ENCODE measurements around the gene TMEM184B. TPM values are rescaled to one million over a fixed set of nuclear protein-coding genes. Genes with fewer than 3 reads are reported as not detected.
A peak's percentile ranks its signal among the peaks of the same experiment; 100 is the strongest.

TMEM184B gene
- total RNA-seq (2021; fragmentation: NEBNext Ultra II Directional; extraction: Animal tissue kit (Norgen Biotek cat#: 25700)) (79.9 and 81.0 TPM in 2 replicates), polyA plus RNA-seq (2011; rRNA removed) (41.6 and 70.6 TPM in 2 replicates), polyA minus RNA-seq (2011; rRNA and poly(A)+ RNA removed) (31.7 and 53.2 TPM in 2 replicates)
- polyA plus RNA-seq (2011; cell fraction: cytosol; rRNA removed): 29.5 TPM
- 55.9 TPM for polyA plus RNA-seq (2011; cell fraction: nucleus; rRNA removed)
- polyA plus RNA-seq (2012, experiment 1 of 2): 34.1 to 60.3 TPM (median 56.8 TPM) in 4 replicates
- 49.3 TPM for polyA plus RNA-seq (2012, experiment 2 of 2)
- 57.6 TPM for polyA plus RNA-seq (2013, experiment 1 of 2)
- 64.6 TPM for polyA plus RNA-seq (2013, experiment 2 of 2)
- 60.0 TPM for polyA minus RNA-seq (2011; cell fraction: cytosol; rRNA and poly(A)+ RNA removed)
- 32.2 TPM for polyA minus RNA-seq (2011; cell fraction: nucleus; rRNA and poly(A)+ RNA removed)
- long read RNA-seq, experiment 1, full-length matches to known transcripts: 73 of 91 reads
- long read RNA-seq, experiment 1, partial matches to known transcripts: 11 of 91 reads
- long read RNA-seq, experiment 1, other reads (novel, unspliced or antisense): 7 of 91 reads
- long read RNA-seq, experiment 2: 0 reads

- Histone ChIP-seq H3K14ac (ENCODE audit: insufficient read length) (no peak within 1 kb of the TSS), H3K9ac (replicated peaks in 1 of 4; ENCODE audit: extremely low read depth in 1 of 4, low read depth in 3 of 4, low read length in 3 of 4) (peak within 1 kb of the TSS; percentile 60 to 78 (median 66); a peak in 6 of 7 replicates), H2AFZ (ENCODE audit: low read length) (peak within 1 kb of the TSS; percentile 100), H3K79me1 (ENCODE audit: low read depth, low read length) (peaks cover 24% of the 10 kb centered on the region), H2BK5ac (ENCODE audit: low read depth, low read length) (peak within 1 kb of the TSS; percentile 52; the same call in 1 of the 2 replicates), H3K4me3 (ENCODE audit: extremely low read depth in 1 of 4, insufficient read depth in 2 of 4, low read depth in 3 of 4, low read length in 4 of 4) (peak within 1 kb of the TSS; percentile 84 to 97 (median 90)), H4K20me1 (replicated peaks in 1 of 2; ENCODE audit: control insufficient read depth in 1 of 2, insufficient read depth in 2 of 2, low read length in 2 of 2) (peaks cover 18 to 29% of the 10 kb centered on the region in 2 experiments), H2BK20ac (ENCODE audit: low read length) (no peak within 1 kb of the TSS), H3K4ac (replicated peaks; ENCODE audit: insufficient read length, low read depth, low read length) (peak within 1 kb of the TSS; percentile 27), H2AK5ac (ENCODE audit: low read depth, low read length) (no peak within 1 kb of the TSS; the same call in 1 of the 2 replicates), H4K91ac (replicated peaks; ENCODE audit: insufficient read length, low read length) (peak within 1 kb of the TSS; percentile 50), H3K36me3 (ENCODE audit: control insufficient read depth in 2 of 4, insufficient read depth in 4 of 4, low read length in 3 of 4) (0 out of 8 replicates have a peak, but pooled peaks cover 0 to 3% (median 0%) of the 10 kb centered on the region in 4 experiments), H2BK12ac (ENCODE audit: low read depth, low read length) (peak within 1 kb of the TSS; percentile 39; the same call in 1 of the 2 replicates), H3K27me3 (replicated peaks in 1 of 4; ENCODE audit: control insufficient read depth in 3 of 4, extremely low read depth in 1 of 4, insufficient read depth in 3 of 4, low read length in 3 of 4) (no peaks in the 10 kb centered on the region), H4K5ac (ENCODE audit: insufficient read length, low read depth, low read length) (peak within 1 kb of the TSS; percentile 70), H2BK120ac (replicated peaks; ENCODE audit: low read depth, low read length) (no peak within 1 kb of the TSS), H3K27ac (ENCODE audit: low read depth, low read length) (0 out of 2 replicates have a peak within 1 kb of the TSS, but pooled peaks have one; percentile 14), H4K8ac (ENCODE audit: extremely low read depth, insufficient read depth, low read length) (peak within 1 kb of the TSS; percentile 66; the same call in 1 of the 2 replicates), H3K9me3 (ENCODE audit: insufficient read depth in 2 of 2, low read depth in 1 of 2, low read length in 1 of 2) (no peaks in the 10 kb centered on the region), H3K56ac (replicated peaks; ENCODE audit: insufficient read length, low read depth, low read length) (peak within 1 kb of the TSS; percentile 28), H2BK15ac (ENCODE audit: low read length) (peak within 1 kb of the TSS; percentile 46; the same call in 1 of the 2 replicates), H3K23me2 (ENCODE audit: low read depth, low read length) (peaks cover 10% of the 10 kb centered on the region), H3K79me2 (ENCODE audit: control insufficient read depth in 1 of 2, insufficient read depth in 2 of 2, low read length in 2 of 2) (peaks cover 21 to 40% of the 10 kb centered on the region in 2 experiments), H3K4me2 (ENCODE audit: insufficient read depth in 1 of 2, low read depth in 2 of 2, low read length in 2 of 2) (peak within 1 kb of the TSS; percentile 97), H3K23ac (ENCODE audit: insufficient read length) (peak within 1 kb of the TSS; percentile 72), H3K4me1 (replicated peaks in 1 of 4; ENCODE audit: control insufficient read depth in 3 of 4, insufficient read depth in 4 of 4, low read length in 3 of 4) (peaks cover 10 to 21% (median 15%) of the 10 kb centered on the region in 4 experiments), H3K18ac (ENCODE audit: extremely low read depth, low read length) (peak within 1 kb of the TSS; percentile 85)
- DNase-seq (ENCODE audit: low read depth in 1 of 2, low spot score in 2 of 2): peak in 1 of 2 experiments; percentile 88
- CTCF ChIA-PET (ENCODE audit: partially characterized antibody): interaction anchor here (1.1 to 4.5 kb wide), 4 partner anchors 11 to 172 kb away, joined by 3 to 33 read pairs (median 5); no protein-coding TSS in a partner anchor
- POLR2A ChIA-PET (ENCODE audit: partially characterized antibody): interaction anchor here (1.0 to 7.8 kb wide), 4 partner anchors 10 to 77 kb away, joined by 3 to 81 read pairs (median 6); no protein-coding TSS in a partner anchor
- 1% methylated on average over 27 of the region's 97 CpGs; no CpG with 5 or more reads in 1 of the 2 experiments for WGBS, 2 experiments (ENCODE audit: extremely low coverage in 1 of 2, insufficient coverage in 1 of 2, insufficient read length in 1 of 2, insufficient replicate concordance in 2 of 2, low coverage in 1 of 2, low lambda C conversion rate in 2 of 2, missing lambda C conversion rate in 1 of 2)
- FAIRE-seq: no peak
- TF ChIP-seq EZH2 (IDR thresholded peaks at IDR 0.05; ENCODE audit: low read depth, low read length, severe bottlenecking) (no peak), SIN3A (conservative IDR thresholded peaks at IDR 0.05 in 1 of 2, IDR thresholded peaks at IDR 0.05 in 1 of 2; ENCODE audit: low read depth in 1 of 2, low read length in 2 of 2) (0 out of 4 replicates have a peak, but pooled peaks of 1 of the 2 experiments have one; percentile 18), BACH1 (IDR thresholded peaks at IDR 0.05; ENCODE audit: low read length) (peak; percentile 39; the same call in 1 of the 2 replicates), KDM4A (IDR thresholded peaks at IDR 0.05; ENCODE audit: low read depth, low read length, severe bottlenecking) (peak; percentile 85), EP300 (IDR thresholded peaks at IDR 0.05; ENCODE audit: borderline replicate concordance in 1 of 2, low read depth in 2 of 2, low read length in 2 of 2) (peak in 1 of 2 experiments; percentile 17; a peak in 1 of 3 replicates), CTBP2 (IDR thresholded peaks at IDR 0.05; ENCODE audit: borderline replicate concordance, insufficient read depth, insufficient read length, low read length) (no peak)
Observed at GRCh38 chr22:38272373-38273134, at the start of gene TMEM184B. Gene TMEM184B, minus strand, starts transcription at chr22:38273010. Its CDS starts 25,049 bp downstream, at chr22:38247961.
